HG03135 (cell line): Measurements from ENCODE around the gene LRCH2.
A peak's percentile ranks its signal among the peaks of the same experiment; 100 is the strongest.
"Not testable (repeated sequence)": the region's sequence is repeated elsewhere in the genome, so short reads cannot be mapped to it uniquely, and the experiment has no call there.

Experiments used
- ATAC-seq: cut with Tn5 transposase; IDR thresholded peaks from one replicate; pipeline ENCODE4 v1.9.1; 2021; ENCODE audit warnings: mild to moderate bottlenecking, moderate library complexity; ENCODE audit not compliant: unreplicated experiment

Gene LRCH2

GRCh38 chrX:115233497-115234455, at the start of gene LRCH2:
Gene LRCH2 (minus strand): TSS chrX:115234096. CDS start chrX:115234041, 55 bp downstream.
- ATAC-seq, result no peak

GRCh38 chrX:115269051-115269683, 35.3 kb upstream of the LRCH2 start:
- ATAC-seq, result no peak

- peak; percentile 77 for ATAC-seq
These were observed 34.5 kb upstream of the LRCH2 start for GRCh38 chrX:115268421-115268820.

- no peak for ATAC-seq
These were observed 32.4 kb upstream of the LRCH2 start for GRCh38 chrX:115266300-115266699.

GRCh38 chrX:115264009-115264408, 30.1 kb upstream of the LRCH2 start:
- no peak for ATAC-seq

GRCh38 chrX:115261148-115261547, 27.3 kb upstream of the LRCH2 start:
- no peak for ATAC-seq

GRCh38 chrX:115260330-115260729, 26.4 kb upstream of the LRCH2 start:
- no peak for ATAC-seq

- ATAC-seq, result no peak
These were observed 25.5 kb upstream of the LRCH2 start for GRCh38 chrX:115259238-115259875.

GRCh38 chrX:115257711-115258110, 23.8 kb upstream of the LRCH2 start:
- ATAC-seq, result no peak

GRCh38 chrX:115255003-115255402, 21.1 kb upstream of the LRCH2 start:
- ATAC-seq, result no peak

GRCh38 chrX:115251458-115252233, 17.8 kb upstream of the LRCH2 start:
- no peak for ATAC-seq

- ATAC-seq, result no peak
These were observed 3.2 kb upstream of the LRCH2 start for GRCh38 chrX:115237056-115237455.

GRCh38 chrX:115236560-115236959, 2.7 kb upstream of the LRCH2 start:
- ATAC-seq, result no peak

GRCh38 chrX:115234461-115234860, 565 bp upstream of the LRCH2 start:
- ATAC-seq, result no peak

- ATAC-seq, result no peak
These were observed 881 bp downstream of the LRCH2 start for GRCh38 chrX:115232933-115233496.

- no peak for ATAC-seq
These were observed 4.4 kb downstream of the LRCH2 start for GRCh38 chrX:115229337-115230003.

GRCh38 chrX:115226929-115227328, 7.0 kb downstream of the LRCH2 start:
- no peak for ATAC-seq

- not testable (repeated sequence) for ATAC-seq
These were observed 16.6 kb downstream of the LRCH2 start for GRCh38 chrX:115217346-115217745.

GRCh38 chrX:115214605-115215004, 19.3 kb downstream of the LRCH2 start:
- no peak for ATAC-seq

GRCh38 chrX:115214151-115214550, 19.7 kb downstream of the LRCH2 start:
- no peak for ATAC-seq
